Liver (tissue), 9 donors: Measurements from ENCODE around the gene MEG3. TPM values are rescaled to one million over a fixed set of nuclear protein-coding genes. Genes with fewer than 3 reads are reported as not detected.

Experiments used
- DNase-seq: peaks from one replicate; pipeline ENCODE4 v3.0.0-alpha.2; 2017; ENCODE audit warnings: low spot score
- H3K27ac ChIP-seq, 2 donors: one replicate each; pipeline ENCODE4 v1.7.0; 2013; ENCODE audit warnings: inconsistent platforms in 2 of 2, low read length in 2 of 2, control low read depth in 1 of 2, low read depth in 1 of 2, mild to moderate bottlenecking in 1 of 2
- H3K27me3 ChIP-seq, 4 donors: one replicate each; pipeline versions ENCODE4 v1.6.1 to v1.7.0; 2013; ENCODE audit warnings: low read length in 3 of 4, inconsistent platforms in 1 of 4, mild to moderate bottlenecking in 1 of 4, moderate library complexity in 1 of 4; ENCODE audit not compliant: control insufficient read depth in 4 of 4, insufficient read depth in 4 of 4
- H3K36me3 ChIP-seq, 4 donors: one replicate each; pipeline versions ENCODE4 v1.6.1 to v1.7.0; 2013; ENCODE audit warnings: low read length in 3 of 4, mild to moderate bottlenecking in 3 of 4, low read depth in 1 of 4, moderate library complexity in 1 of 4; ENCODE audit not compliant: control insufficient read depth in 4 of 4, insufficient read depth in 3 of 4
- H3K4me1 ChIP-seq, 4 donors: one replicate each; pipeline versions ENCODE4 v1.6.1 to v1.7.0; 2013; ENCODE audit warnings: low read length in 3 of 4, mild to moderate bottlenecking in 3 of 4, moderate library complexity in 1 of 4; ENCODE audit not compliant: control insufficient read depth in 4 of 4, insufficient read depth in 4 of 4
- H3K4me3 ChIP-seq, 3 donors: one replicate each; pipeline versions ENCODE4 v1.6.1 to v1.7.0; 2013; ENCODE audit warnings: low read length in 3 of 3, control low read depth in 1 of 3, low read depth in 1 of 3, mild to moderate bottlenecking in 1 of 3
- H3K9ac ChIP-seq, 2 donors: one replicate each; pipeline ENCODE4 v1.7.0; 2013; ENCODE audit warnings: low read length in 2 of 2, mild to moderate bottlenecking in 2 of 2, moderate library complexity in 2 of 2, control low read depth in 1 of 2, low read depth in 1 of 2
- H3K9me3 ChIP-seq, 4 donors: one replicate each; pipeline versions ENCODE4 v1.6.1 to v1.7.0; 2013; ENCODE audit warnings: low read length in 3 of 4; ENCODE audit not compliant: control insufficient read depth in 4 of 4
- EGR1 ChIP-seq, 2 donors: IDR thresholded peaks; 2 replicates each; pipeline ENCODE4 v1.6.1; 2016 to 2018; ENCODE audit warnings: antibody characterized with exemption in 2 of 2, low read depth in 2 of 2
- FOXA1 ChIP-seq: IDR thresholded peaks from 2 replicates; pipeline ENCODE4 v1.6.1; 2016; ENCODE audit warnings: antibody characterized with exemption
- FOXA2 ChIP-seq: IDR thresholded peaks from 2 replicates; pipeline ENCODE4 v1.6.1; 2016; ENCODE audit warnings: antibody characterized with exemption
- GABPA ChIP-seq, 2 donors: IDR thresholded peaks in 1 of 2; conservative IDR thresholded peaks in 1 of 2; 2 replicates each; pipeline ENCODE4 v1.6.1; 2016; ENCODE audit warnings: antibody characterized with exemption in 2 of 2, mild to moderate bottlenecking in 1 of 2, moderate library complexity in 1 of 2
- HNF4A ChIP-seq, 2 donors: conservative IDR thresholded peaks; 2 replicates each; pipeline ENCODE4 v1.6.1; 2016; ENCODE audit warnings: antibody characterized with exemption in 2 of 2, mild to moderate bottlenecking in 2 of 2
- HNF4G ChIP-seq: IDR thresholded peaks from 2 replicates; pipeline ENCODE4 v1.6.1; 2016; ENCODE audit warnings: antibody characterized with exemption
- JUND ChIP-seq, 2 donors: IDR thresholded peaks; 2 replicates each; pipeline ENCODE4 v1.6.1; 2016; ENCODE audit warnings: antibody characterized with exemption in 2 of 2
- NR2F2 ChIP-seq: IDR thresholded peaks from 2 replicates; pipeline ENCODE4 v1.6.1; 2016; ENCODE audit warnings: antibody characterized with exemption
- RAD21 ChIP-seq, 2 donors: IDR thresholded peaks; 2 replicates each; pipeline ENCODE4 v1.6.1; 2016; ENCODE audit warnings: antibody characterized with exemption in 2 of 2, mild to moderate bottlenecking in 2 of 2
- RXRA ChIP-seq, 2 donors: IDR thresholded peaks; 2 replicates each; pipeline ENCODE4 v1.6.1; 2017 to 2018; ENCODE audit warnings: antibody characterized with exemption in 2 of 2, mild to moderate bottlenecking in 1 of 2
- SP1 ChIP-seq: IDR thresholded peaks from 2 replicates; pipeline ENCODE4 v1.6.1; 2018; ENCODE audit warnings: antibody characterized with exemption, mild to moderate bottlenecking
- TAF1 ChIP-seq: conservative IDR thresholded peaks from 2 replicates; pipeline ENCODE4 v1.6.1; 2016; ENCODE audit warnings: antibody characterized with exemption, mild to moderate bottlenecking
- YY1 ChIP-seq: IDR thresholded peaks from 2 replicates; pipeline ENCODE4 v1.6.1; 2016; ENCODE audit warnings: antibody characterized with exemption, mild to moderate bottlenecking
- whole genome bisulfite sequencing: extraction: QIAGEN DNeasy Blood & Tissue Kit; methylation state at CpG from one replicate; pipeline ENCODE4 v1.1.7; 2013; 5-methylcytosine and 5-hydroxymethylcytosine counted together
- polyA plus RNA-seq, 2 donors: library from polyadenylated mRNA; stranded (reverse) in 1 of 2; unstranded in 1 of 2; fragments of 200-250 nt in 1 of 2; fragments of >200 nt in 1 of 2; fragmentation: Nextera tagmentation in 1 of 2; extraction: Ambion mirVana in 1 of 2; gene quantifications; one replicate each; pipeline versions ENCODE4 v1.2.1 to v1.2.3, GENCODE V29; 2013 to 2015
- total RNA-seq, 2 donors: library from RNA; depleted of rRNA; stranded (reverse); fragments of >200 nt; gene quantifications; one replicate each; pipeline ENCODE4 v1.2.3, GENCODE V29; 2014
- TF ChIP-seq, protein P1 (sequence below): IDR thresholded peaks from 2 replicates; pipeline ENCODE4 v1.6.1; 2016; ENCODE audit warnings: antibody characterized with exemption
- TF ChIP-seq, protein P2 (sequence below): IDR thresholded peaks from 2 replicates; pipeline ENCODE4 v1.6.1; 2016; ENCODE audit warnings: antibody characterized with exemption
- TF ChIP-seq, protein P3 (sequence below): fragments of 150-350 bp; IDR thresholded peaks from 2 replicates; pipeline ENCODE4 v1.5.1; 2017; ENCODE audit warnings: improper control_type of control experiment, low read depth, low read length; ENCODE audit not compliant: missing input control
- TF ChIP-seq, protein P4 (sequence below): IDR thresholded peaks from 2 replicates; pipeline ENCODE4 v1.6.1; 2016; ENCODE audit warnings: antibody characterized with exemption
- TF ChIP-seq, protein P5 (sequence below): IDR thresholded peaks from 2 replicates; pipeline ENCODE4 v1.6.1; 2016; ENCODE audit warnings: antibody characterized with exemption, mild to moderate bottlenecking
- donor health status: healthy.
- donor health status: healthy.
- donor health status: healthy.
- donor health status: healthy.
- donor health status: healthy.

MEG3 gene
- total and polyA plus RNA-seq, 4 donors: 12.3 to 485 (median 23.1) TPM

DNA sequence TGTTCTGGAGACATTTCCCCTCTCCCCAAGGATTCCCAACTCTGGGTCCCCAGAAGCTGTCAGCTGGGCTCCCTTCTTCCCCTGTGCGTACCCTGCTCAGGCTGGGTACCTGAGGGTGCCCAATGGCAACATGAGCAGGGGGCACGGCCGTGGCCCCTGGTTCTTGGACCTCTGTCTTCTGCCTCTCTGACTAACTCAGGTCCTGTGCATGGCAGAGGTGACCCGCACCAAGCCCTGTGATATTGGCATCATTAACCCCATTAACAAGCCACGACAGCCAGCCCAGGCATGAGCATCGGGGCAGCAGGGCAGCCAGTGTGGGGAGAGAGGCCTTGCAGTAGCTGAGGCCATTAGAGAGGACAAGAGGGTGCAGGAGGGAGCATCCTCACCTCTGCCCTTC, 49.2 kb downstream of the MEG3 start:
- H3K27me3 ChIP-seq: no peaks in the 10 kb centered on the region
- 91% methylated on average over 6 of the region's 6 CpGs for WGBS
- H3K9ac ChIP-seq: no peak overlapping the region
- DNase-seq: no peak
- H3K4me3 ChIP-seq: no peak overlapping the region
- H3K36me3 ChIP-seq: no peaks in the 10 kb centered on the region
- no peaks in the 10 kb centered on the region for H3K9me3 ChIP-seq
- no peak overlapping the region for H3K27ac ChIP-seq
- H3K4me1 ChIP-seq: no peaks in the 10 kb centered on the region
- TF ChIP-seq, protein P1, sequence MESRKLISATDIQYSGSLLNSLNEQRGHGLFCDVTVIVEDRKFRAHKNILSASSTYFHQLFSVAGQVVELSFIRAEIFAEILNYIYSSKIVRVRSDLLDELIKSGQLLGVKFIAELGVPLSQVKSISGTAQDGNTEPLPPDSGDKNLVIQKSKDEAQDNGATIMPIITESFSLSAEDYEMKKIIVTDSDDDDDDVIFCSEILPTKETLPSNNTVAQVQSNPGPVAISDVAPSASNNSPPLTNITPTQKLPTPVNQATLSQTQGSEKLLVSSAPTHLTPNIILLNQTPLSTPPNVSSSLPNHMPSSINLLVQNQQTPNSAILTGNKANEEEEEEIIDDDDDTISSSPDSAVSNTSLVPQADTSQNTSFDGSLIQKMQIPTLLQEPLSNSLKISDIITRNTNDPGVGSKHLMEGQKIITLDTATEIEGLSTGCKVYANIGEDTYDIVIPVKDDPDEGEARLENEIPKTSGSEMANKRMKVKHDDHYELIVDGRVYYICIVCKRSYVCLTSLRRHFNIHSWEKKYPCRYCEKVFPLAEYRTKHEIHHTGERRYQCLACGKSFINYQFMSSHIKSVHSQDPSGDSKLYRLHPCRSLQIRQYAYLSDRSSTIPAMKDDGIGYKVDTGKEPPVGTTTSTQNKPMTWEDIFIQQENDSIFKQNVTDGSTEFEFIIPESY: no peak
- no peak for TF ChIP-seq FOXA2
- TF ChIP-seq RXRA (IDR thresholded peaks at IDR 0.05): no peak
- no peak for TF ChIP-seq YY1
- no peak for TF ChIP-seq GABPA (IDR thresholded peaks at IDR 0.05 in 1 of 2, conservative IDR thresholded peaks at IDR 0.05 in 1 of 2)
- no peak for TF ChIP-seq SP1
- TF ChIP-seq NR2F2: no peak

DNA sequence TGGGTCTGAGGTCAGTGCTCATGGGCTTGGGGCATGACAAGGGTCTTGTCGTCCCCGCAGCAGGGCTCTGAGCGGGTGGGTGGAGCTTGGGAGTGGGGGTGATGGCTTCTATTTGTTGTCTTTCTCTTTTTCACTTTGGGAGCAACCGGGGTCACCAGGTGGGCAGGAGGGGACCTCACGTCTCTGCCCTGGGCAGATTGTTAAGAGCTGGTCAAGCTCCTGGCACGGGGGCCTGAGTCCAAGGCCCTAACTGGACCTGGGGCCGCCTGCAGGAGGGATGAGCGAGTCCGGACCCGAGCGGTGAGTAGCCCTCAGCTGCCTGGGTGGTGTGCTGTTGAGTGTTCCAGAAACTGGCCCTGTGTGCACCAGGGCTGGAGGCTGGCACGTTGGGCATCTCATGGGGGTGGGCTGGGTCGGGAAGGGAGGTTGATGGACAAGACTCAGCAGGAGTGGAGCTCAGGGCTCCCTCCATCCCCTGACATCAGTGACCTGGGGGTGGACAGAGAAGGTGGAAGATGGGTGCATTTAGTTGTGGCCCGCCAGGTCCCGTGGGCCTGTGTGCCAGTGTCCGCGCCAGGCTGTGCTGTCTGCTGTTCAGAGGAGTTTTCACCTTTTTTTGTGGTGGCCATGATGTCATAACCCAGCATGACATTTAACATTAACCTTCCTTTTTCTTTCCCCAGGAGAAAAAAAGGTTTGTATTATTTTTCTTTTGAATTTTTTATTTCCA, 50.1 kb downstream of the MEG3 start:
- Histone ChIP-seq H3K4me1 (no peaks in the 10 kb centered on the region), H3K9me3 (no peaks in the 10 kb centered on the region), H3K9ac (no peak overlapping the region), H3K36me3 (no peaks in the 10 kb centered on the region), H3K4me3 (no peak overlapping the region), H3K27ac (no peak overlapping the region), H3K27me3 (no peaks in the 10 kb centered on the region)
- TF ChIP-seq, protein P1: no peak
- TF ChIP-seq, protein P2, sequence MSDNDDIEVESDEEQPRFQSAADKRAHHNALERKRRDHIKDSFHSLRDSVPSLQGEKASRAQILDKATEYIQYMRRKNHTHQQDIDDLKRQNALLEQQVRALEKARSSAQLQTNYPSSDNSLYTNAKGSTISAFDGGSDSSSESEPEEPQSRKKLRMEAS: no peak
- no peak for TF ChIP-seq HNF4A (conservative IDR thresholded peaks at IDR 0.05)
- TF ChIP-seq, protein P3, sequence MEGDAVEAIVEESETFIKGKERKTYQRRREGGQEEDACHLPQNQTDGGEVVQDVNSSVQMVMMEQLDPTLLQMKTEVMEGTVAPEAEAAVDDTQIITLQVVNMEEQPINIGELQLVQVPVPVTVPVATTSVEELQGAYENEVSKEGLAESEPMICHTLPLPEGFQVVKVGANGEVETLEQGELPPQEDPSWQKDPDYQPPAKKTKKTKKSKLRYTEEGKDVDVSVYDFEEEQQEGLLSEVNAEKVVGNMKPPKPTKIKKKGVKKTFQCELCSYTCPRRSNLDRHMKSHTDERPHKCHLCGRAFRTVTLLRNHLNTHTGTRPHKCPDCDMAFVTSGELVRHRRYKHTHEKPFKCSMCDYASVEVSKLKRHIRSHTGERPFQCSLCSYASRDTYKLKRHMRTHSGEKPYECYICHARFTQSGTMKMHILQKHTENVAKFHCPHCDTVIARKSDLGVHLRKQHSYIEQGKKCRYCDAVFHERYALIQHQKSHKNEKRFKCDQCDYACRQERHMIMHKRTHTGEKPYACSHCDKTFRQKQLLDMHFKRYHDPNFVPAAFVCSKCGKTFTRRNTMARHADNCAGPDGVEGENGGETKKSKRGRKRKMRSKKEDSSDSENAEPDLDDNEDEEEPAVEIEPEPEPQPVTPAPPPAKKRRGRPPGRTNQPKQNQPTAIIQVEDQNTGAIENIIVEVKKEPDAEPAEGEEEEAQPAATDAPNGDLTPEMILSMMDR: no peak
- no peak for TF ChIP-seq NR2F2
- no peak for TF ChIP-seq EGR1 (IDR thresholded peaks at IDR 0.05; ENCODE audit: low read depth in 2 of 2)
- TF ChIP-seq YY1: no peak
- no peak for TF ChIP-seq TAF1
- no peak for TF ChIP-seq HNF4G
- no peak for TF ChIP-seq GABPA (IDR thresholded peaks at IDR 0.05 in 1 of 2, conservative IDR thresholded peaks at IDR 0.05 in 1 of 2)
- no peak for TF ChIP-seq RAD21 (IDR thresholded peaks at IDR 0.05)
- no peak for TF ChIP-seq FOXA2
- no peak for TF ChIP-seq FOXA1
- TF ChIP-seq, protein P4, sequence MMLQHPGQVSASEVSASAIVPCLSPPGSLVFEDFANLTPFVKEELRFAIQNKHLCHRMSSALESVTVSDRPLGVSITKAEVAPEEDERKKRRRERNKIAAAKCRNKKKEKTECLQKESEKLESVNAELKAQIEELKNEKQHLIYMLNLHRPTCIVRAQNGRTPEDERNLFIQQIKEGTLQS: no peak
- no peak for TF ChIP-seq SP1
- TF ChIP-seq, protein P5, sequence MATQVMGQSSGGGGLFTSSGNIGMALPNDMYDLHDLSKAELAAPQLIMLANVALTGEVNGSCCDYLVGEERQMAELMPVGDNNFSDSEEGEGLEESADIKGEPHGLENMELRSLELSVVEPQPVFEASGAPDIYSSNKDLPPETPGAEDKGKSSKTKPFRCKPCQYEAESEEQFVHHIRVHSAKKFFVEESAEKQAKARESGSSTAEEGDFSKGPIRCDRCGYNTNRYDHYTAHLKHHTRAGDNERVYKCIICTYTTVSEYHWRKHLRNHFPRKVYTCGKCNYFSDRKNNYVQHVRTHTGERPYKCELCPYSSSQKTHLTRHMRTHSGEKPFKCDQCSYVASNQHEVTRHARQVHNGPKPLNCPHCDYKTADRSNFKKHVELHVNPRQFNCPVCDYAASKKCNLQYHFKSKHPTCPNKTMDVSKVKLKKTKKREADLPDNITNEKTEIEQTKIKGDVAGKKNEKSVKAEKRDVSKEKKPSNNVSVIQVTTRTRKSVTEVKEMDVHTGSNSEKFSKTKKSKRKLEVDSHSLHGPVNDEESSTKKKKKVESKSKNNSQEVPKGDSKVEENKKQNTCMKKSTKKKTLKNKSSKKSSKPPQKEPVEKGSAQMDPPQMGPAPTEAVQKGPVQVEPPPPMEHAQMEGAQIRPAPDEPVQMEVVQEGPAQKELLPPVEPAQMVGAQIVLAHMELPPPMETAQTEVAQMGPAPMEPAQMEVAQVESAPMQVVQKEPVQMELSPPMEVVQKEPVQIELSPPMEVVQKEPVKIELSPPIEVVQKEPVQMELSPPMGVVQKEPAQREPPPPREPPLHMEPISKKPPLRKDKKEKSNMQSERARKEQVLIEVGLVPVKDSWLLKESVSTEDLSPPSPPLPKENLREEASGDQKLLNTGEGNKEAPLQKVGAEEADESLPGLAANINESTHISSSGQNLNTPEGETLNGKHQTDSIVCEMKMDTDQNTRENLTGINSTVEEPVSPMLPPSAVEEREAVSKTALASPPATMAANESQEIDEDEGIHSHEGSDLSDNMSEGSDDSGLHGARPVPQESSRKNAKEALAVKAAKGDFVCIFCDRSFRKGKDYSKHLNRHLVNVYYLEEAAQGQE: no peak
- TF ChIP-seq JUND (IDR thresholded peaks at IDR 0.05): no peak
- TF ChIP-seq RXRA (IDR thresholded peaks at IDR 0.05): no peak
- no peak for DNase-seq
- WGBS: 85% methylated on average over 17 of the region's 17 CpGs
